Type B pancreatic cell (in vitro differentiated cells): Measurements from ENCODE around the gene ADAM12. TPM values are rescaled to one million over a fixed set of nuclear protein-coding genes. Genes with fewer than 3 reads are reported as not detected.

Experiments used
- DNase-seq: peaks from one replicate; pipeline ENCODE4 v3.0.0; 2021; ENCODE audit warnings: mixed read lengths; ENCODE audit not compliant: unreplicated experiment; ENCODE audit errors: extremely low spot score
- H3K27ac Mint-ChIP-seq: 2 replicates; pipeline ENCODE4 v1.8.0; 2021; ENCODE audit warnings: mild to moderate bottlenecking, mixed read lengths
- H3K27me3 Mint-ChIP-seq: 2 replicates; pipeline ENCODE4 v1.8.0; 2021; ENCODE audit warnings: mixed read lengths
- H3K36me3 Mint-ChIP-seq: 2 replicates; pipeline ENCODE4 v1.8.0; 2021; ENCODE audit warnings: mixed read lengths
- H3K4me1 Mint-ChIP-seq: one replicate; pipeline ENCODE4 v1.8.0; 2021; ENCODE audit warnings: mixed read lengths; ENCODE audit not compliant: unreplicated experiment
- H3K4me3 Mint-ChIP-seq: 2 replicates; pipeline ENCODE4 v1.8.0; 2021; ENCODE audit warnings: mild to moderate bottlenecking, mixed read lengths
- H3K9me3 Mint-ChIP-seq: 2 replicates; pipeline ENCODE4 v1.8.0; 2021; ENCODE audit warnings: mixed read lengths
- total RNA-seq: library from RNA; stranded (reverse); gene quantifications from 2 replicates; pipeline ENCODE4 v1.2.1, GENCODE V29; 2021; ENCODE audit warnings: low replicate concordance
- TF ChIP-seq, protein P1 (sequence below): fragments of 200-600 bp; sonication (generic); conservative IDR thresholded peaks from 2 replicates; pipeline ENCODE4 v1.5.0; 2021; ENCODE audit warnings: antibody characterized with exemption, mild to moderate bottlenecking

Gene ADAM12
- total RNA-seq, 1 donor from 2014 or later, result 31.6 TPM

GRCh38 chr10:126130271-126130710, 258.0 kb downstream of the ADAM12 start:
- no peak for DNase-seq
- H3K27ac Mint-ChIP-seq, result no peak overlapping the region
- H3K36me3 Mint-ChIP-seq, result peaks cover 14% of the 10 kb centered on the region
- H3K4me1 Mint-ChIP-seq, result peaks cover 26% of the 10 kb centered on the region
- TF ChIP-seq, protein P1, sequence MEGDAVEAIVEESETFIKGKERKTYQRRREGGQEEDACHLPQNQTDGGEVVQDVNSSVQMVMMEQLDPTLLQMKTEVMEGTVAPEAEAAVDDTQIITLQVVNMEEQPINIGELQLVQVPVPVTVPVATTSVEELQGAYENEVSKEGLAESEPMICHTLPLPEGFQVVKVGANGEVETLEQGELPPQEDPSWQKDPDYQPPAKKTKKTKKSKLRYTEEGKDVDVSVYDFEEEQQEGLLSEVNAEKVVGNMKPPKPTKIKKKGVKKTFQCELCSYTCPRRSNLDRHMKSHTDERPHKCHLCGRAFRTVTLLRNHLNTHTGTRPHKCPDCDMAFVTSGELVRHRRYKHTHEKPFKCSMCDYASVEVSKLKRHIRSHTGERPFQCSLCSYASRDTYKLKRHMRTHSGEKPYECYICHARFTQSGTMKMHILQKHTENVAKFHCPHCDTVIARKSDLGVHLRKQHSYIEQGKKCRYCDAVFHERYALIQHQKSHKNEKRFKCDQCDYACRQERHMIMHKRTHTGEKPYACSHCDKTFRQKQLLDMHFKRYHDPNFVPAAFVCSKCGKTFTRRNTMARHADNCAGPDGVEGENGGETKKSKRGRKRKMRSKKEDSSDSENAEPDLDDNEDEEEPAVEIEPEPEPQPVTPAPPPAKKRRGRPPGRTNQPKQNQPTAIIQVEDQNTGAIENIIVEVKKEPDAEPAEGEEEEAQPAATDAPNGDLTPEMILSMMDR, result no peak
- H3K27me3 Mint-ChIP-seq, result no peaks in the 10 kb centered on the region
- H3K9me3 Mint-ChIP-seq, result peaks cover 4% of the 10 kb centered on the region
- no peak overlapping the region for H3K4me3 Mint-ChIP-seq

GRCh38 chr10:126129026-126129425, 259.3 kb downstream of the ADAM12 start:
- no peak for DNase-seq
- H3K27me3 Mint-ChIP-seq, result no peaks in the 10 kb centered on the region
- H3K4me3 Mint-ChIP-seq, result no peak overlapping the region
- peaks cover 4% of the 10 kb centered on the region for H3K9me3 Mint-ChIP-seq
- H3K27ac Mint-ChIP-seq, result no peak overlapping the region
- TF ChIP-seq, protein P1, result no peak
- H3K4me1 Mint-ChIP-seq, result peaks cover 30% of the 10 kb centered on the region
- peaks cover 14% of the 10 kb centered on the region for H3K36me3 Mint-ChIP-seq

DNA sequence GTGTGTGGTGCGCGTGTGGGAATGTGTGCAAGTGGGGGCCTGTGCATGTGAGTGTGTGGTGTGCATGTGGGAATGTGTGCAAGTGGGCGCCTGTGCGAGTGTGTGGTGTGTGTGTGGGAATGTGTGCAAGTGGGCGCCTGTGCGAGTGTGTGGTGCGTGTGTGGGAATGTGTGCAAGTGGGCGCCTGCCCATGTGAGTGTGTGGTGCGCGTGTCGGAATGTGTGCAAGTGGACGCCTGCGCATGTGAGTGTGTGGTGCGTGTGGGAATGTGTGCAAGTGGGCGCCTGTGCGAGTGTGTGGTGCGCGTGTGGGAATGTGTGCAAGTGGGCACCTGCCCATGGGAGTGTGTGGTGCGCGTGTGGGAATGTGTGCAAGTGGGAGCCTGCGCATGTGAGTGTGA, 259.7 kb downstream of the ADAM12 start:
- no peak for DNase-seq
- Mint-ChIP-seq H3K27ac (no peak overlapping the region), H3K4me3 (no peak overlapping the region), H3K9me3 (peaks cover 4% of the 10 kb centered on the region), H3K4me1 (peaks cover 31% of the 10 kb centered on the region), H3K27me3 (no peaks in the 10 kb centered on the region), H3K36me3 (peaks cover 11% of the 10 kb centered on the region)
- TF ChIP-seq, protein P1, result no peak

DNA sequence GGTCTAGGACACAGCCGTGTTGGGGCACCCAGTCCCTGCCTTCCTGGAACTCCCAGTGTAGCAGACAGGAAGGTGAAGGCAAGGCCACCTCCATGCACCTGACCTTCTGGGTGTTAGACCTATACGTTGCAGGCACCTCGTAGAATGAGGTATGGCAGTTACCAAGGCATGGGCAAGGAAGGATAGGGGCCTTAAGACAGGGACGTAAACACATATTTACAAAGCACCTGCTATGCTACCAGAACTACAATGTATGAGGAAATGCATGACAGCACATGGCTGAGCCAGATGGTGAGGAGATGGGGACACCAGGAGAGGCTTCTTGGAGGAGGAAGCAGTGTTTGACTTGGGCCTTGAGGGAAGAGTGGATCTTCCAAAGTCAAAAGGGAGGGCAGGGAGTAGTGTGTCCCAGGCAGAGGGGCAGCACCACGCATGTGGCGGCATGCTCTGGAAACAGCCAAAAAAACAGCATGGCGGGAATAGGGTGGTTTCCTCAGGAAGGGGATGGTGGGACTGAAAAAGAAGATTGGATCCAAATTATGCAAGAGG, 260.7 kb downstream of the ADAM12 start:
- Mint-ChIP-seq H3K4me1 (peaks cover 30% of the 10 kb centered on the region), H3K27ac (no peak overlapping the region), H3K4me3 (no peak overlapping the region), H3K9me3 (peaks cover 4% of the 10 kb centered on the region), H3K27me3 (no peaks in the 10 kb centered on the region), H3K36me3 (peaks cover 4% of the 10 kb centered on the region)
- TF ChIP-seq, protein P1, result no peak
- DNase-seq, result no peak

DNA sequence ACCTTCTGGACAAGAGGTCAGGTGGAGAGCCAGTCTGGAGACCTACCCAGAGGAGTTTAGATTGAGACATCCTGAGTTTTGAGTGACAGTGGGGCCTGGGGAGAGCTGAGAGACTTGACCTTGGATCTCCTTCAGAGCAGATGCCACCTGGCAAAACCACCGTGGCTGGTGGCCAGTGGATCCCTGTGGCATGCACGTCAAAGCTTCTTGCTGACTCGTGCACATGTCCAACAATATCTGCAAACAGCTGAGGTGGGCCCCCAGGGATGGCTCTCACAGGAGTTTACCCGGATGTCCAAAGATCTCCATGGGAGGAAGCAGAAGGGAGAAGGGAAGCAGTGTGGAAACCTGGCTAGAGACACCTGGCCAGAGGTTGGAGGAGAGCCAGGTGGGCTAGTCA, 261.4 kb downstream of the ADAM12 start:
- Mint-ChIP-seq H3K4me3 (no peak overlapping the region), H3K9me3 (peaks cover 4% of the 10 kb centered on the region)

More for the DNA sequence above, 261.4 kb downstream of the ADAM12 start:
- Mint-ChIP-seq H3K36me3 (peaks cover 4% of the 10 kb centered on the region), H3K27me3 (no peaks in the 10 kb centered on the region), H3K27ac (no peak overlapping the region), H3K4me1 (peaks cover 30% of the 10 kb centered on the region)
- no peak for DNase-seq
- TF ChIP-seq, protein P1, result no peak
